Neural crest cell (in vitro differentiated cells): ENCODE measurements around the gene ARL6IP5. TPM values are rescaled to one million over a fixed set of nuclear protein-coding genes. Genes with fewer than 3 reads are reported as not detected.

Experiments
- DNase-seq: peaks from one replicate; pipeline ENCODE4 v3.0.0; 2021; ENCODE audit warnings: low read depth, mixed read lengths, low spot score
- H3K27ac Mint-ChIP-seq: one replicate; pipeline ENCODE4 v1.8.0; 2021; ENCODE audit warnings: mild to moderate bottlenecking, mixed read lengths; ENCODE audit not compliant: unreplicated experiment
- H3K27me3 Mint-ChIP-seq: 2 replicates; pipeline ENCODE4 v1.8.0; 2021; ENCODE audit warnings: low read depth, mild to moderate bottlenecking, mixed read lengths
- H3K36me3 Mint-ChIP-seq: 2 replicates; pipeline ENCODE4 v1.8.0; 2021; ENCODE audit warnings: low read depth, mild to moderate bottlenecking, mixed read lengths
- H3K4me1 Mint-ChIP-seq: 2 replicates; pipeline ENCODE4 v1.8.0; 2021; ENCODE audit warnings: mixed read lengths
- H3K4me3 Mint-ChIP-seq: one replicate; pipeline ENCODE4 v1.8.0; 2021; ENCODE audit warnings: mild to moderate bottlenecking, mixed read lengths
- H3K9me3 Mint-ChIP-seq: 2 replicates; pipeline ENCODE4 v1.8.0; 2021; ENCODE audit warnings: mixed read lengths
- CTCF ChIP-seq: fragments of 200-600 bp; sonication (generic); conservative IDR thresholded peaks from 2 replicates; pipeline ENCODE4 v1.5.0; 2021; ENCODE audit warnings: antibody characterized with exemption, mild to moderate bottlenecking
- total RNA-seq: library from RNA; stranded (reverse); gene quantifications from 2 replicates; pipeline ENCODE4 v1.2.1, GENCODE V29; 2021

The ARL6IP5 gene
- total RNA-seq, 1 donor from 2014 or later, result 59.9 TPM

GRCh38 chr3:69058180-69058946 is 26.4 kb upstream of the ARL6IP5 start:
- H3K9me3 Mint-ChIP-seq, result no peaks in the 10 kb centered on the region
- H3K27ac Mint-ChIP-seq, result no peak overlapping the region
- no peak for TF ChIP-seq CTCF
- H3K4me3 Mint-ChIP-seq, result no peak overlapping the region
- H3K27me3 Mint-ChIP-seq, result no peaks in the 10 kb centered on the region
- H3K4me1 Mint-ChIP-seq, result no peaks in the 10 kb centered on the region
- peaks cover 26% of the 10 kb centered on the region for H3K36me3 Mint-ChIP-seq
- no peak for DNase-seq

- Mint-ChIP-seq H3K36me3 (peaks cover 26% of the 10 kb centered on the region), H3K27ac (no peak overlapping the region), H3K9me3 (no peaks in the 10 kb centered on the region), H3K27me3 (no peaks in the 10 kb centered on the region), H3K4me1 (no peaks in the 10 kb centered on the region), H3K4me3 (no peak overlapping the region)
- TF ChIP-seq CTCF, result no peak
- no peak for DNase-seq
Observed at GRCh38 chr3:69058947-69059224, 25.9 kb upstream of the ARL6IP5 start.

- Mint-ChIP-seq H3K27me3 (no peaks in the 10 kb centered on the region), H3K36me3 (peaks cover 26% of the 10 kb centered on the region), H3K4me3 (no peak overlapping the region), H3K4me1 (peaks cover under 1% of the 10 kb centered on the region), H3K9me3 (no peaks in the 10 kb centered on the region), H3K27ac (no peak overlapping the region)
- no peak for TF ChIP-seq CTCF
- DNase-seq, result no peak
Observed at GRCh38 chr3:69059688-69060087, 25.0 kb upstream of the ARL6IP5 start.

GRCh38 chr3:69063636-69064035 is 21.1 kb upstream of the ARL6IP5 start:
- Mint-ChIP-seq H3K4me1 (peaks cover 10% of the 10 kb centered on the region), H3K36me3 (peaks cover 24% of the 10 kb centered on the region), H3K27ac (no peak overlapping the region), H3K4me3 (no peak overlapping the region), H3K9me3 (no peaks in the 10 kb centered on the region), H3K27me3 (no peaks in the 10 kb centered on the region)
- TF ChIP-seq CTCF, result no peak
- DNase-seq, result no peak

GRCh38 chr3:69065318-69065964 is 19.3 kb upstream of the ARL6IP5 start:
- Mint-ChIP-seq H3K36me3 (peaks cover 11% of the 10 kb centered on the region), H3K27me3 (no peaks in the 10 kb centered on the region), H3K9me3 (no peaks in the 10 kb centered on the region), H3K4me3 (no peak overlapping the region), H3K4me1 (peaks cover 10% of the 10 kb centered on the region), H3K27ac (no peak overlapping the region)
- DNase-seq, result no peak
- TF ChIP-seq CTCF, result no peak
